ENCODE data around the gene NAGK.

DNA sequence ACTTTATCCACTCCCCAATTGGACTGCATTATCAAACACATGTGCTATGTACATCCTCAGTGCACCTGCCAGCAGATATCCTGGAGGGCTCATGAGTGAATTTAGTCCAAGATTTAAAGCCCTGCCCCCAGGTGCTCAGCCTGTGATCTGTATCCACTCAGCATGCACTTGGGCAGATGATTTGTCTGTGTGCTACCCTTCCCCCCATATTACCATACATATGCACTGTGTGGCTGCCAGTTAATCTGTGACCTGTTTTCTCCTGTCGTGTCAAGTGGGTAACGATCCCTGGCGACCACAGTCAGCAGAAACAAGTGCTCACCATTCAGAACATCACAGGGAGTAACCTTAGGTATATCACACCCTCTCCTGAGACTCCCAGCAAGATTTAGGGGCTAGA, 10.2 kb downstream of the NAGK start:
- TF ChIP-seq POLR2AphosphoS5 (IDR thresholded peaks at IDR 0.05; ENCODE audit: insufficient read depth, low read depth, low read length), result no peak
- TF ChIP-seq, protein P1, sequence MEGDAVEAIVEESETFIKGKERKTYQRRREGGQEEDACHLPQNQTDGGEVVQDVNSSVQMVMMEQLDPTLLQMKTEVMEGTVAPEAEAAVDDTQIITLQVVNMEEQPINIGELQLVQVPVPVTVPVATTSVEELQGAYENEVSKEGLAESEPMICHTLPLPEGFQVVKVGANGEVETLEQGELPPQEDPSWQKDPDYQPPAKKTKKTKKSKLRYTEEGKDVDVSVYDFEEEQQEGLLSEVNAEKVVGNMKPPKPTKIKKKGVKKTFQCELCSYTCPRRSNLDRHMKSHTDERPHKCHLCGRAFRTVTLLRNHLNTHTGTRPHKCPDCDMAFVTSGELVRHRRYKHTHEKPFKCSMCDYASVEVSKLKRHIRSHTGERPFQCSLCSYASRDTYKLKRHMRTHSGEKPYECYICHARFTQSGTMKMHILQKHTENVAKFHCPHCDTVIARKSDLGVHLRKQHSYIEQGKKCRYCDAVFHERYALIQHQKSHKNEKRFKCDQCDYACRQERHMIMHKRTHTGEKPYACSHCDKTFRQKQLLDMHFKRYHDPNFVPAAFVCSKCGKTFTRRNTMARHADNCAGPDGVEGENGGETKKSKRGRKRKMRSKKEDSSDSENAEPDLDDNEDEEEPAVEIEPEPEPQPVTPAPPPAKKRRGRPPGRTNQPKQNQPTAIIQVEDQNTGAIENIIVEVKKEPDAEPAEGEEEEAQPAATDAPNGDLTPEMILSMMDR (IDR thresholded peaks at IDR 0.05; ENCODE audit: extremely low read depth in 1 of 2, insufficient read depth in 1 of 2, low read depth in 1 of 2, low read length in 2 of 2), result no peak
- TF ChIP-seq MYC (IDR thresholded peaks at IDR 0.05; ENCODE audit: low read depth, low read length), result no peak
- TF ChIP-seq POLR2A (IDR thresholded peaks at IDR 0.05; ENCODE audit: low read depth, low read length), result no peak
